Hematopoietic multipotent progenitor cell treated with erythropoietin and hydrocortisone succinate and interleukin-3 and kit ligand, for 4 days (in vitro differentiated cells): ENCODE measurements around the gene POLR3E.

Experiments
- DNase-seq: peaks from one replicate; pipeline ENCODE4 v3.0.0-alpha.2; 2015

Gene POLR3E

GRCh38 chr16:22317625-22318024 is 20.4 kb downstream of the POLR3E start:
- DNase-seq, result no peak

GRCh38 chr16:22318690-22319358 is 21.6 kb downstream of the POLR3E start:
- peak; percentile 75 for DNase-seq

- no peak for DNase-seq
These were observed 23.5 kb downstream of the POLR3E start for GRCh38 chr16:22320572-22321339.

GRCh38 chr16:22321340-22322001 is 24.3 kb downstream of the POLR3E start:
- DNase-seq, result peak; percentile 83

GRCh38 chr16:22322021-22322471 is 24.8 kb downstream of the POLR3E start:
- DNase-seq, result no peak

GRCh38 chr16:22322741-22323140 is 25.5 kb downstream of the POLR3E start:
- no peak for DNase-seq

- DNase-seq, result no peak
These were observed 26.2 kb downstream of the POLR3E start for GRCh38 chr16:22323173-22323958.

GRCh38 chr16:22323959-22324786 is 27.0 kb downstream of the POLR3E start:
- no peak for DNase-seq

- no peak for DNase-seq
These were observed 27.8 kb downstream of the POLR3E start for GRCh38 chr16:22324787-22325597.

GRCh38 chr16:22325598-22326368 is 28.6 kb downstream of the POLR3E start:
- no peak for DNase-seq

- no peak for DNase-seq
These were observed 29.1 kb downstream of the POLR3E start for GRCh38 chr16:22326369-22326652.

- no peak for DNase-seq
These were observed 29.7 kb downstream of the POLR3E start for GRCh38 chr16:22326771-22327445.

GRCh38 chr16:22327446-22327775 is 30.2 kb downstream of the POLR3E start:
- DNase-seq, result no peak

- DNase-seq, result no peak
These were observed 31.0 kb downstream of the POLR3E start for GRCh38 chr16:22328081-22328725.

- no peak for DNase-seq
These were observed 32.0 kb downstream of the POLR3E start for GRCh38 chr16:22329199-22329695.

- DNase-seq, result no peak
These were observed 33.1 kb downstream of the POLR3E start for GRCh38 chr16:22330326-22330725.

- no peak for DNase-seq
These were observed 36.3 kb downstream of the POLR3E start for GRCh38 chr16:22333457-22333994.

- no peak for DNase-seq
These were observed 38.5 kb downstream of the POLR3E start for GRCh38 chr16:22335668-22336246.

GRCh38 chr16:22336581-22336980 is 39.4 kb downstream of the POLR3E start:
- no peak for DNase-seq
